Pancreas (tissue), 10 donors: ENCODE data around the gene EMC8. TPM values are rescaled to one million over a fixed set of nuclear protein-coding genes. Genes with fewer than 3 reads are reported as not detected.
A peak's percentile ranks its signal among the peaks of the same experiment; 100 is the strongest.

Source experiments
- ATAC-seq, 4 donors: fragments of 200-7000 bp; cut with Tn5 transposase; one replicate each; pipeline versions ENCODE4 v1.8.0 to v1.9.1; 2020; ENCODE audit warnings: mild to moderate bottlenecking in 4 of 4, moderate library complexity in 4 of 4
- DNase-seq, 6 donors: peaks; one replicate each; pipeline ENCODE4 v3.0.0-alpha.2; 2020
- FAIRE-seq: peaks from 2 replicates; lab custom pipeline; 2012; peaks lifted over from hg19 to GRCh38; lab: Jason Lieb, UNC
- H3K27ac ChIP-seq, 4 donors: fragments of 200-600 bp; sonication (generic); 1 replicate in 3 of 4; 2 replicates in 1 of 4; pipeline versions ENCODE4 v1.5.0 to v1.8.0; 2020
- H3K27me3 ChIP-seq, 4 donors: fragments of 200-600 bp; one replicate each; pipeline ENCODE4 v1.8.0; 2021
- H3K36me3 ChIP-seq, 3 donors: fragments of 200-600 bp; sonication (generic) in 1 of 3; one replicate each; pipeline versions ENCODE4 v1.5.0 to v1.8.0; 2020 to 2021
- H3K4me1 ChIP-seq, 3 donors: fragments of 200-600 bp; one replicate each; pipeline ENCODE4 v1.8.0; 2021
- H3K4me3 ChIP-seq, 4 donors: fragments of 200-600 bp; sonication (generic) in 2 of 4; one replicate each; pipeline versions ENCODE4 v1.5.0 to v1.8.0; 2020 to 2021
- H3K9me3 ChIP-seq, 4 donors: fragments of 200-600 bp; one replicate each; pipeline ENCODE4 v1.8.0; 2021
- WGBS, 2 donors: extraction: QIAGEN DNeasy Blood & Tissue Kit; methylation state at CpG; one replicate each; pipeline ENCODE4 v1.1.7; 2013; 5-methylcytosine and 5-hydroxymethylcytosine counted together
- intact Hi-C, 3 donors: fragments of 100-400 bp; cut with DNase I; formaldehyde crosslinking; loops; one replicate each; pipeline versions ENCODE4 v1.11.1 to v1.14.2; 2022
- microRNA-seq, 2 donors: library from miRNA; unstranded; fragments of <30 nt; microRNA quantifications; one replicate each; pipeline versions ENCODE4 to v1.1.0, GENCODE V29; 2019 to 2020
- polyA plus RNA-seq, 2 donors: library from polyadenylated mRNA; stranded (reverse); fragments of 200-250 nt; gene quantifications; one replicate each; pipeline ENCODE4 v1.2.3, GENCODE V29; 2013
- total RNA-seq, 6 donors: library from RNA; stranded (reverse); fragmentation: NEBNext Ultra II Directional in 4 of 6; extraction: Animal tissue kit (Norgen Biotek cat#: 25700) in 4 of 6; gene quantifications; one replicate each; pipeline versions ENCODE4 v1.2.1 to v1.2.4, GENCODE V29; 2021 to 2023
- TF ChIP-seq, protein P1 (sequence below), 4 donors: fragments of 200-600 bp; sonication (generic) in 3 of 4; IDR thresholded peaks; one replicate each; pipeline versions ENCODE4 v1.5.0 to v1.8.0; 2021; ENCODE audit warnings: antibody characterized with exemption in 4 of 4
- donor health status: healthy with polysubstance abuse.
- donor health status: DM: no; HTN: no; CAD: no; lungs with moderate emphysema.
- donor health status: DM: no; HTN: no; CAD: no.
- donor health status: control.
- donor health status: control.
- donor health status: Bipolar disorder and iron deficiency.
- donor health status: DM: yes; HTN: yes; CAD: no.
- donor health status: DM: no; HTN: no; CAD: no.
- donor health status: DM: no; HTN: no; CAD: no.
- donor health status: DM: yes; HTN: yes; CAD: no.

The EMC8 gene
- total and polyA plus RNA-seq, 8 donors = 6.8 to 14.2 (median 9.8) TPM

GRCh38 chr16:85731179-85731578 is 68.2 kb downstream of the EMC8 start:
- intact Hi-C loops = no loop called here
- peaks cover 3 to 9% (median 8%) of the 10 kb centered on the region in 3 donors for H3K4me1 ChIP-seq
- H3K27ac ChIP-seq = no peak overlapping the region
- H3K36me3 ChIP-seq = no peaks in the 10 kb centered on the region
- FAIRE-seq (no peak), ATAC-seq (peak in 1 of 4 donors; percentile 34), DNase-seq (no peak)
- H3K9me3 ChIP-seq = no peaks in the 10 kb centered on the region
- H3K27me3 ChIP-seq = no peaks in the 10 kb centered on the region
- 60 to 62% methylated on average over 5 of the region's 5 CpGs for WGBS, 2 donors
- H3K4me3 ChIP-seq = no peak overlapping the region
- TF ChIP-seq, protein P1, sequence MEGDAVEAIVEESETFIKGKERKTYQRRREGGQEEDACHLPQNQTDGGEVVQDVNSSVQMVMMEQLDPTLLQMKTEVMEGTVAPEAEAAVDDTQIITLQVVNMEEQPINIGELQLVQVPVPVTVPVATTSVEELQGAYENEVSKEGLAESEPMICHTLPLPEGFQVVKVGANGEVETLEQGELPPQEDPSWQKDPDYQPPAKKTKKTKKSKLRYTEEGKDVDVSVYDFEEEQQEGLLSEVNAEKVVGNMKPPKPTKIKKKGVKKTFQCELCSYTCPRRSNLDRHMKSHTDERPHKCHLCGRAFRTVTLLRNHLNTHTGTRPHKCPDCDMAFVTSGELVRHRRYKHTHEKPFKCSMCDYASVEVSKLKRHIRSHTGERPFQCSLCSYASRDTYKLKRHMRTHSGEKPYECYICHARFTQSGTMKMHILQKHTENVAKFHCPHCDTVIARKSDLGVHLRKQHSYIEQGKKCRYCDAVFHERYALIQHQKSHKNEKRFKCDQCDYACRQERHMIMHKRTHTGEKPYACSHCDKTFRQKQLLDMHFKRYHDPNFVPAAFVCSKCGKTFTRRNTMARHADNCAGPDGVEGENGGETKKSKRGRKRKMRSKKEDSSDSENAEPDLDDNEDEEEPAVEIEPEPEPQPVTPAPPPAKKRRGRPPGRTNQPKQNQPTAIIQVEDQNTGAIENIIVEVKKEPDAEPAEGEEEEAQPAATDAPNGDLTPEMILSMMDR (IDR thresholded peaks at IDR 0.05) = no peak

DNA sequence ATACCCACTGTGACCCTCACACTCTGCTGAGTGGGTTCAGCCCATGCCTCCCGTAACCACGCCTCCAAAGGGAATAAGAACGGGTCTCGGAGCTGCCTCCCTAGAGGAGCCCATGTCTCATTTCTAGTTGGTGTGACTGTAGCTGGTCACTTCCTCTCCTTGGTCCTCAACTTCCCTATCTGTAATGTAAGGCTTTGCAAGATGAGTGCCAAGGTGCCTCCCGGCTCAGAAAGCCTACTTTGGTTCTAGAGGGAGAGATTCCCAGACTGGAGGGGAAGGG is 69.2 kb downstream of the EMC8 start:
- no peak overlapping the region for H3K27ac ChIP-seq
- no peak overlapping the region for H3K4me3 ChIP-seq
- DNase-seq (no peak), ATAC-seq (no peak), FAIRE-seq (no peak)
- no peaks in the 10 kb centered on the region for H3K36me3 ChIP-seq
- H3K4me1 ChIP-seq = peaks cover 3 to 9% (median 8%) of the 10 kb centered on the region in 3 donors
- WGBS, 2 donors = 90 to 98% methylated on average over 5 of the region's 5 CpGs
- intact Hi-C loops = no loop called here
- no peaks in the 10 kb centered on the region for H3K27me3 ChIP-seq
- TF ChIP-seq, protein P1 (IDR thresholded peaks at IDR 0.05) = no peak
- H3K9me3 ChIP-seq = no peaks in the 10 kb centered on the region

DNA sequence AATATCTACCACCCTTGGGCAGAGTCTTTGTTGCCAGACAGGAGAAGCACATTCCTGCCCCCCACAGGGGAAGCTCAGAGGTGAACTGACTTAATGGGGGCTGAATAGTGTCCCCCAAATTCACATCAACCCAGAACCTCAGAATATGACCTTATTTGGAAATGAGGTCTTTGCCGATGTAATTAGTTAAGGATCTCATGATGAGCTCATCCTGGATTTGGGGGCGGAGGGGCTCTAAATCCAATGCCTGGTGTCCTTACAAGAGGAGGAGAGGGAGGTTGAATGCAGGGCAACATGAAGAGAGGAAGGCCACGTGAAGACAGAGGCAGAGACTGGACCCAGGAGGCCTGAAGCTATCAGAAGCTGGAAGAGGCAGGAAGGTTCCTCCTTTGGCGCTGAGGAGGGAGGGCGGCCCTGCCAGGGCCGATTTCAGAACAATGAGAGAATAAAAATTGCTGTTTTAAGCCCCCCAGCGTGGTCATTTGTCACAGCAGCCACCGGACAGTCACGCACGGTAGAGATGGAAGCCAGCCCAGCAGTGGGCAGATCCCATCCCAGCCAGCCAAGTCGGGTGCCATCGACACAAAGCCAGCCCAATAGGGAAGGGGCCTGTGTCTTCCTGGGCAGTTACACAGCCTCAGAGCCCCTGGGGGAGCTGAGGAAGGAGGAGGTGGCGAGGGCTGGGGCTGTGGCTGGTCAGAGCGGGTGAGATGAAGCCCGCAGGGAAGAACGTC is 69.7 kb downstream of the EMC8 start:
- intact Hi-C loops = no loop called here
- H3K4me3 ChIP-seq = no peak overlapping the region
- no peak for ATAC-seq
- TF ChIP-seq, protein P1 (IDR thresholded peaks at IDR 0.05) = no peak
- no peaks in the 10 kb centered on the region for H3K9me3 ChIP-seq
- DNase-seq = no peak
- no peaks in the 10 kb centered on the region for H3K36me3 ChIP-seq
- no peak for FAIRE-seq
- no peaks in the 10 kb centered on the region for H3K27me3 ChIP-seq
- 87 to 88% methylated on average over 16 of the region's 16 CpGs for WGBS, 2 donors
- peaks cover 0 to 5% (median 3%) of the 10 kb centered on the region in 3 donors for H3K4me1 ChIP-seq
- no peak overlapping the region for H3K27ac ChIP-seq

DNA sequence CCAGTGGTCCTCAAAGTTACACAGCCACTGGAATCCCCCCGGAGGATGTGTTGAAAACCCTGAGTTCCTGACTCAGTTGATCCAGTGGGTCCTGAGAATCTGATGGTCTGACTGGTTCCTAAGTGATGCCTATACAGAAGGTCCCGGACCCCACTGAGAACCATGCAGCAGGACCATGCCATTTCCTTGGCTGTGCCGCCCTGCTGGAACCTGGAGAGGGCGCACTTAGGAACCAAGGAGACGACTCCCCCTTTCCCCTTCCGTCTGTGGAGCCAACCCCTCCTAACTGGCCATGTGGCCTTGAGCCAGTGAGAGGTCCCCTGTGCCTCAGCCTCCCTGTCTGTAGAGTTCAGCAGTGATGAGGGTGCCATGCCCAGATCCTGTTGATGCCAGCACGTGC is 70.5 kb downstream of the EMC8 start:
- Histone ChIP-seq H3K9me3 (no peaks in the 10 kb centered on the region), H3K27ac (no peak overlapping the region), H3K4me3 (no peak overlapping the region), H3K36me3 (no peaks in the 10 kb centered on the region), H3K27me3 (no peaks in the 10 kb centered on the region), H3K4me1 (no peaks in the 10 kb centered on the region)
- DNase-seq (no peak), ATAC-seq (no peak), FAIRE-seq (no peak)
- 70 to 74% methylated on average over 7 of the region's 7 CpGs for WGBS, 2 donors
- intact Hi-C loops = no loop called here
- TF ChIP-seq, protein P1 (IDR thresholded peaks at IDR 0.05) = no peak

Small RNA genes lying within 50 kb of the gene (microRNA-seq; reads per million reads assigned to microRNA genes)
- 0.39 to 0.88 reads per million in 2 donors for gene MIR1910

Other genes with a start within 250 kb of the EMC8 start
- 10 to 100 TPM; 32.0 to 50.3 (median 41.9) TPM for gene GSE1, start 186.2 kb downstream of the EMC8 start, total RNA-seq
- gene GSE1, start 186.2 kb downstream of the EMC8 start, polyA plus RNA-seq = 10 to 100 TPM; 32.9 to 61.5 TPM
- 1 to 10 TPM in 2 of 6 donors, under 1 TPM in 4; 0.37 to 1.6 (median 0.71) TPM for gene GINS2, start 110.6 kb downstream of the EMC8 start, total RNA-seq
- gene GINS2, start 110.6 kb downstream of the EMC8 start, polyA plus RNA-seq = 1 to 10 TPM in 1 of 2 donors, under 1 TPM in 1; 0.76 to 1.9 TPM
- under 1 TPM; 0.37 to 0.87 (median 0.61) TPM for gene C16orf74, start 48.4 kb downstream of the EMC8 start, total RNA-seq
- 1 to 10 TPM in 1 of 2 donors, under 1 TPM in 1; 0.84 to 1.3 TPM for gene C16orf74, start 48.4 kb downstream of the EMC8 start, polyA plus RNA-seq
- gene COX4I1, start 151 bp upstream of the EMC8 start, total RNA-seq = 100 to 1,000 TPM; 198 to 270 (median 257) TPM
- gene COX4I1, start 151 bp upstream of the EMC8 start, polyA plus RNA-seq = 100 to 1,000 TPM; 428 to 510 TPM
- 10 to 100 TPM in 3 of 6 donors, 1 to 10 TPM in 3; 2.3 to 18.2 (median 9.8) TPM for gene IRF8, start 99.6 kb upstream of the EMC8 start, total RNA-seq
- 1 to 10 TPM in 1 of 2 donors, under 1 TPM in 1; 0.92 to 1.7 TPM for gene IRF8, start 99.6 kb upstream of the EMC8 start, polyA plus RNA-seq